Measurements from ENCODE around the gene SP6. TPM values are rescaled to one million over a fixed set of nuclear protein-coding genes. Genes with fewer than 3 reads are reported as not detected.

The SP6 gene
- total RNA-seq, 1 experiment from 2014 or later = 0.02 TPM

DNA sequence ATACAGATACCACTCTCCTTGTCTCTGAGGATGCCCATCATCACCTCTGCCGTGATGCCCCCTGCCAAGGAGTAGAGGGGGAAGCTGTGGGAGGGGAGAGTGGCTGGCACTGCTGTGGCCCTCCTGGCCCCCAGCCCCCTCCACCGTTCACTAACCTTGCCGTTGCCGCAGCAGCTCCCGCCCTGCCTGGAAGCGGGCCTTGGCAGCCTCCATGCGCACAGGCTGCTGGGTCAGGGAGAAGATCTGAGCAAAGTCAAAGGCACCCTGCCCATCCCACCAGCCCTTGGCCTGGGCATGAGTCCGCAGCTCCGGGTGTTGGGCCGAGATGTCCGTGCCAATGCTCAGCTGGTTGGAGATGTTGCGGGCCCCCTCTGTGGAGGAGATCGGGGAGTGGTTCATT, 12.3 kb downstream of the SP6 start:
- no peak for DNase-seq (ENCODE audit: extremely low read depth, low read depth)

DNA sequence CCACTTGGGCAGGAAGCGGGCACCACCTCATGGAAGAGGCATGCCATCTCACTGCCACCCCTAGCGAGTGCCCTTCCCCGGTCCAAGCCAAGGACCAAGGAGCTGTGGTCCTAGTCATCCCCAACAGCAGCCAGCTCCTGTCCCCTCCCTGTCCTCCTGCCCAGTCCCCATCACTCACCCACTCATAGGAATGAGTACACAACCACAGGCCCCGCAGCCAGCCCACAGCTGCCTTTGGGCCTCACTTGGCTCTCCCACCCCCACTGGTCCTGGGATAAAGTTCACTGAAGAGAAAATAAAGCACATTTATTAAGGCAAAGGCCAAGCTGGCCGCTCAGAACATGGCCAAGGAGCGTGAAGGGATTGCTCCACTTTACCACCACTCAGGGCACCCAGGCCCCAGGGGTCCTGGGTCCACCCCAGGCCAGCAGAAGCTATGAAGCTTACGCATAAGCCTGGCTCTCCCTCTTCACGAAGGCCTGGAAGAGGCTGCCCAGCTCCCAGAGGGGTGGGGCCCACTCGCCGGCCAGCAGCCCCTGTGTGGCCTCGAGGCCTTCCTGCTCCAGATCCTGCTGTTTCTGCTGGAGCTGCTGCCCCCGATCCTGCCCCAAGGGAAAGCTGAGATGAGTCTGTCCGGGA, 13.4 kb downstream of the SP6 start:
- no peak for DNase-seq (ENCODE audit: extremely low read depth, low read depth)

- no peak for DNase-seq (ENCODE audit: extremely low read depth, low read depth)
These were observed 14.4 kb downstream of the SP6 start for GRCh38 chr17:47836601-47837000.

- no peak for DNase-seq (ENCODE audit: extremely low read depth, low read depth)
These were observed 16.2 kb downstream of the SP6 start for GRCh38 chr17:47834756-47835155.

DNA sequence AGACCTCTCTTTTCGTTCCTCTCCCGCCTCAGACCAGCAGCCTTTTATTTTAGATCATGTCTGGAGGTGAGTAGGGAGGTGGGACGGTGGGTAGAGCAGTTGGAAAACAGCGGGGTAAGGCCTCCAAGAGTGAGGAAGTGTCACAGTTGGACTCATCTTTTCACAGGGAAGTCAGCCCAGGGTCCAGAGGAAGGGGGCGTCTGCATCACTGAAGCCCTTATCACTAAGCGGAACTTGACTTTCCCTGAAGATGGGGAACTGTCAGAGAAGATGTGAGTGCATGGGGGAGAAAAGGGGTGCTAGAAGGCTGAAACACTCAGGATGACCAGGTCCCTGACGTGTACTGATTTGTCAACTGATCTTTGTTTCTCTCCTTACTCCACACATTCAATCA, 19.0 kb downstream of the SP6 start:
- no peak for DNase-seq (ENCODE audit: extremely low read depth, low read depth)

GRCh38 chr17:47831003-47831933, 19.7 kb downstream of the SP6 start, which contains the start of the genes LRRC46 and MRPL10:
LRRC46 (plus strand) TSS chr17:47831670; CDS start chr17:47831990, 320 bp downstream.
MRPL10 (minus strand) TSS chr17:47831541; CDS start chr17:47831511, 30 bp downstream.
- DNase-seq (ENCODE audit: extremely low read depth, low read depth) = peak; percentile 88

DNA sequence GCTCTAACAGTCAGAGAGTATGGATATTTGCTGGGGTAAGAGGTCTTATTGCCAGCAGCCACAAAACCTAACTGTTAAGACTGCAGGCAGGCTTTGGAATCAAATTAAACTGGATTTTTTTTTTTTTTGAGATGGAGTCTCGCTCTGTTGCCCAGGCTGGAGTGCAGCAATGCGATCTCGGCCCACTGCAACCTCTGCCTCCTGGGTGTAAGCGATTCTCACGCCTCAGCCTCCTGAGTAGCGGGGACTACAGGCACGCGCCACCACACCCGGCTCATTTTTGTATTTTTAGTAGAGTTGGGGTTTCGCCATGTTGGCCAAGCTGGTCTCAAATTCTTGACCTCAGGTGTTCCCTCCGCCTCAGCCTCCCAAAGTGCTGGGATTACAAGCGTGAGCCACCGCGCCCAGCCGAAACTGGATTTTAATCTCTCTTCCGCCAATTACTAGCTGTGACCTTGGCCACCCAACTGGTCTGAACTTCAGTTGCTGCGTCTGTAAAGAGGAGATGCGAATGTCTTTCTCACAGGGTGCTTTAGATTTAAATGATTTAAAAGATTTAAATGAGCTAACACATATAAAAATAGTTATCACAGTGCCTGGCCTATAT, 20.5 kb downstream of the SP6 start:
- no peak for DNase-seq (ENCODE audit: extremely low read depth, low read depth)

DNA sequence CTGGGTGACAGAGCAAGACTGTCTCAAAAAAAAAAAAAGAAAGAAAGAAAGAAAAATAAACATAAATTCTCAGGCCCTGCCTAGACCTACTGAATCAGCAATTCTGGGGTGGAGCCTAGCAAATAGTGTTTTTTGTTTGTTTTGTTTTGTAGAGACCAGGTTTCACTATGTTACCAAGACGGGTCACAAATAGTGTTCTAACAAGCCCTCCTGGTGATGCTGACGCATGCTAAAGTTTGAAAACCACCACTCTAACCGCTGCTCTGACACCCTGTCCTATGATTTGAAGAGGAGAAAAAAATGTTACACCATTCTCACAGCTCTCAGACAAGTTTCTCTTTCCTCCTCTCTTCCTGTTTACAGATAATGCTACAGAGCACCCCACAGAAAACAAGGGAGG, 21.1 kb downstream of the SP6 start:
- DNase-seq (ENCODE audit: extremely low read depth, low read depth) = no peak

GRCh38 chr17:47823519-47823918, 27.4 kb downstream of the SP6 start:
- DNase-seq (ENCODE audit: extremely low read depth, low read depth) = no peak

GRCh38 chr17:47822785-47823184, 28.2 kb downstream of the SP6 start:
- DNase-seq (ENCODE audit: extremely low read depth, low read depth) = no peak

- peak; percentile 36 for DNase-seq (ENCODE audit: extremely low read depth, low read depth)
These were observed 29.3 kb downstream of the SP6 start, which contains the start of gene OSBPL7 for GRCh38 chr17:47821424-47822391. OSBPL7 (minus strand) TSS chr17:47821794; CDS start chr17:47820278, 1,516 bp downstream.

DNA sequence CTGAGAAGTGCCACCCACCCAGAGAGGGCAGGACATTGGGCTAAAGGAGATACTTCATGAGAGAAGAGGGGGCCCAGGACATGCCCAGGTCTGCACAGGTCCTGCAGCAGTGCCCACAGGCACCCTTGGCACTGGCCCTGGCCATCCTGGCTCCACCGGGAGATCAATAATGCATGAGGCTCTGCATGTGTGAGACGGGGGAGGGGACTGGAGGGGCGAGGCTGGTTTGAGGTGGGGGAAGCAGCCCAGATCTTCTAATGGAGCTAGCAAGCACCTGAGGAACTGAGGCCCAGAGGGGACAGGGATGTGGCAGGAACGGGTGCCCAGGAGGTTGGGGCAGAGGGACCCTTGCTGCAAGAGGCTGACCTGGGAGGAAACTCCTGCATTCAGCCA, 29.9 kb downstream of the SP6 start:
- no peak for DNase-seq (ENCODE audit: extremely low read depth, low read depth)

- no peak for DNase-seq (ENCODE audit: extremely low read depth, low read depth)
These were observed 30.8 kb downstream of the SP6 start for GRCh38 chr17:47820033-47820789.

GRCh38 chr17:47819475-47819874, 31.5 kb downstream of the SP6 start:
- no peak for DNase-seq (ENCODE audit: extremely low read depth, low read depth)

DNA sequence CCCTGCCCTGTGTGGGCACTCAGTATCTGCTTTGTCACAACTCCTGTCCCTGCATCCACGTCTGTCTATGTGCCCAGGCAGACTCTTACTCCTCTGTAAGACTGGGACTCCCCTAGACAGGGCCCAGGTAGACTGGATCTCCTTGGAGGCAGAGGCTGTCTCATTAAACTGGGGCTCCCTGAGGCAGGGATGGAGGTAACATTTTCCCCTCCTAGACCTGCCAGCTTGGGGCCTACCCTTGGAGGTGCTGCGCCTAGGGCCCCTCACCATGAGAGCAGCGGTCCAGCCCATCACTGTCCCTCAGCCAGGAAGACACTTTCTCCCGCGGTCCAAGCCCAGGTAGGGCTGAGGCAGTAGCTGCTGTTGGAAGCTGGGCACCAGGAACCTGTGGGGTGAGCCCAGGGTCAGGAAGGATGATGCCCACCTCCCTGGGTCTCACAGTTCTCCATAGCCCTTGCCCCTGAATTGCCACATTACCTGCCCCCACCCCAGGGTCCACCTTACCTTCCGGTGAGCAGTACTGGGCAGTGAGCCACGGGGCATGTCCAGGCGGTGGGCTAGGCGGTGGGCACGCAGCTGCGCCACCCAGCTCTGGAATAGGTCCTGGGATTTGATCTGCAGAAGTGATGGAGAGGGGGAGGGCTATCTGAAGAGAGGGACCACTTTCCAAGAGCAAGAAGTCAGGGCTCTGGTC, 32.8 kb downstream of the SP6 start:
- DNase-seq (ENCODE audit: extremely low read depth, low read depth) = no peak

- DNase-seq (ENCODE audit: extremely low read depth, low read depth) = no peak
These were observed 34.0 kb downstream of the SP6 start for GRCh38 chr17:47816947-47817346.

DNA sequence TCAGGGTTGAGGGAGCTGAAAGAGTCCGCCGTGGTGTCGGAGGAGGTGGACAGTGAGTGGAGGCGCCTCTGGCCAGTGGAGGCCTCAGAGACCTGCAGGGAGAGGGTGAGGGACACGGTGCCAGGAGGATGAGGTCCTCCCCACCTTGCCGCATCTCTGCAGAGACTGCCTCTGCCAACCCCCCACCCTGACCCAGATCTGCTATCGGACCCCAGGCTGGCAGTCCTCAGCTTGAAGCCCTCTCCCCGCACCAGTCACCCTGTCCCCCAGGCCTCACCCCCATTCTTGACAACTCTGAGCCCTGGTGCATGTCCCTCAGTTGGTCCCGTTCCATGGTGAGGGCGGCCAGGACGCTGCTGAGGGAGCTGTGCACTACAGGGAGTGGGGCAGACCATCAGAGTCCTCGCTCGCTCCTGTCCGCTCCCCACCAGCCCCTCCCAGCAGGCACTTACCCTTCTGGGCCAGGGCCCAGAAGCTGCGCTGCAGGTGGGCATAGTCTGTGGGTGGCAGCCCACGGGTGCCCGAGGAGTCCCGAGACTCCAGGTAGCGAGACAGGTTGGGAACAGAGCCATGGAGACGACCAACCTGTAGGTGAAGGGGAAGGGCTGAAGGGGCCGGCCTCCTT, 34.7 kb downstream of the SP6 start:
- no peak for DNase-seq (ENCODE audit: extremely low read depth, low read depth)

All from NCI-H460 (cell line).